K562 (cell line): ENCODE results near the gene VRK1. TPM values are rescaled to one million over a fixed set of nuclear protein-coding genes. Genes with fewer than 3 reads are reported as not detected.
A peak's percentile ranks its signal among the peaks of the same experiment; 100 is the strongest.

ENCODE experiments used
- DIDO1 ChIP-seq: fragments of 450-650 bp; IDR thresholded peaks from 2 replicates; pipeline ENCODE4 v1.6.1; 2016; ENCODE audit warnings: low read depth, missing biosample characterization, missing genetic modification characterization
- FOXJ2 ChIP-seq: fragments of 200-800 bp; sonication (Bioruptor generic); IDR thresholded peaks from 2 replicates; pipeline ENCODE4 v1.6.1; 2016; ENCODE audit warnings: missing genetic modification characterization, missing compliant biosample characterization
- HCFC1 ChIP-seq: IDR thresholded peaks from 2 replicates; pipeline ENCODE4 v1.6.1; 2012; ENCODE audit warnings: low read depth, low read length, improper control_type of control experiment
- L3MBTL2 ChIP-seq: fragments of 450-650 bp; IDR thresholded peaks from 2 replicates; pipeline ENCODE4 v1.6.1; 2016; ENCODE audit warnings: mild to moderate bottlenecking, moderate library complexity
- LARP7 ChIP-seq: fragments of 450-650 bp; IDR thresholded peaks from 2 replicates; pipeline ENCODE4 v1.6.1; 2016
- MAFF ChIP-seq: IDR thresholded peaks from 2 replicates; pipeline ENCODE4 v1.6.1; 2012; ENCODE audit warnings: low read length, improper control_type of control experiment
- MAFG ChIP-seq: fragments of 450-650 bp; conservative IDR thresholded peaks from 2 replicates; pipeline ENCODE4 v1.6.1; 2016; ENCODE audit warnings: missing genetic modification characterization, missing compliant biosample characterization
- MCM3 ChIP-seq: fragments of 450-650 bp; IDR thresholded peaks from 2 replicates; pipeline ENCODE4 v1.6.1; 2016
- MLX ChIP-seq, 2 experiments: fragments of 450-650 bp in 1 of 2; sonication (generic) in 1 of 2; formaldehyde crosslinking; conservative IDR thresholded peaks; 2 replicates each; pipeline versions ENCODE4 v1.4.0 to v1.8.1; 2020 to 2022; ENCODE audit warnings: mild to moderate bottlenecking in 1 of 2, missing genetic modification reagents in 1 of 2
- MNT ChIP-seq, 2 experiments: fragments of 450-650 bp; conservative IDR thresholded peaks; 2 replicates each; pipeline ENCODE4 v1.6.1; 2017; ENCODE audit warnings: mild to moderate bottlenecking in 2 of 2, moderate library complexity in 2 of 2
- POLR2AphosphoS2 ChIP-seq: IDR thresholded peaks from 2 replicates; pipeline ENCODE4 v1.6.1; 2012; ENCODE audit warnings: low read length, improper control_type of control experiment
- SRF ChIP-seq, 2 experiments: fragments of 250-450, 450-650 bp in 1 of 2; sonication (Bioruptor Pico) in 1 of 2; sonication (generic) in 1 of 2; formaldehyde crosslinking; IDR thresholded peaks; 2 replicates each; pipeline versions ENCODE4 v1.5.0 to v1.5.1; 2020 to 2022; ENCODE audit warnings: mild to moderate bottlenecking in 1 of 2, missing genetic modification reagents in 1 of 2
- TAF9B ChIP-seq: fragments of 450-650 bp; IDR thresholded peaks from 2 replicates; pipeline ENCODE4 v1.6.1; 2018; ENCODE audit warnings: mild to moderate bottlenecking; ENCODE audit not compliant: partially characterized antibody
- XRCC5 ChIP-seq: fragments of 200-400 bp; formaldehyde crosslinking; IDR thresholded peaks from 2 replicates; pipeline ENCODE4 v1.6.1; 2017; ENCODE audit warnings: low read depth, mild to moderate bottlenecking, low read length
- ZBTB17 ChIP-seq: fragments of 450-650 bp; formaldehyde crosslinking; IDR thresholded peaks from 2 replicates; pipeline ENCODE4 v1.4.0; 2020; ENCODE audit warnings: mild to moderate bottlenecking
- ZFP30 ChIP-seq: fragments of 250-450 bp; sonication (Bioruptor Pico); IDR thresholded peaks from 2 replicates; pipeline ENCODE4 v1.8.0; 2022; ENCODE audit warnings: moderate library complexity, mild to moderate bottlenecking, inconsistent platforms, borderline replicate concordance
- ZNF124 ChIP-seq: sonication (generic); formaldehyde crosslinking; IDR thresholded peaks from 2 replicates; pipeline ENCODE4 v1.8.1; 2022; ENCODE audit warnings: missing genetic modification reagents
- ZNF175 ChIP-seq: fragments of 200-800 bp; sonication (Bioruptor generic); IDR thresholded peaks from 2 replicates; pipeline ENCODE4 v1.6.1; 2016; ENCODE audit warnings: low read depth, mild to moderate bottlenecking, missing genetic modification characterization, missing compliant biosample characterization
- ZNF431 ChIP-seq: sonication (generic); formaldehyde crosslinking; IDR thresholded peaks from 2 replicates; pipeline ENCODE4 v1.8.0; 2022; ENCODE audit warnings: mild to moderate bottlenecking, missing genetic modification reagents
- polyA plus RNA-seq, 8 experiments: library from polyadenylated mRNA; depleted of rRNA in 4 of 8; stranded (reverse) in 5 of 8; unstranded in 3 of 8; fragments of >200 nt; fragmentation: Nextera tagmentation in 2 of 8; fragmentation: Illumina TruSeq in 1 of 8; extraction: Ambion mirVana in 2 of 8; extraction: Trizol in 1 of 8; gene quantifications; 2 replicates each; pipeline versions ENCODE4 v1.2.1 to v1.2.3, GENCODE V29; 2011 to 2014; ENCODE audit warnings: inconsistent platforms in 1 of 8, missing spikeins in 1 of 8
- total RNA-seq, 7 experiments: library from RNA; depleted of rRNA in 6 of 7; stranded (reverse); fragments of >200 nt in 6 of 7; fragmentation: Illumina TruSeq in 2 of 7; extraction: Trizol in 2 of 7; gene quantifications; 2 replicates each; pipeline versions ENCODE4 v1.2.1 to v1.2.3, GENCODE V29; 2011 to 2021; ENCODE audit warnings: low replicate concordance in 1 of 7
- TF ChIP-seq, protein P1 (sequence below): sonication (generic); formaldehyde crosslinking; IDR thresholded peaks from 2 replicates; pipeline ENCODE4 v1.8.0; 2022; ENCODE audit warnings: missing genetic modification reagents, mild to moderate bottlenecking, moderate library complexity, borderline replicate concordance
- TF ChIP-seq, protein P2 (sequence below): sonication (generic); formaldehyde crosslinking; IDR thresholded peaks from 2 replicates; pipeline ENCODE4 v1.8.1; 2023; ENCODE audit warnings: mild to moderate bottlenecking, missing genetic modification reagents
- TF ChIP-seq, protein P3 (sequence below), 2 experiments: IDR thresholded peaks; 2 replicates each; pipeline ENCODE4 v1.6.1; 2011; ENCODE audit warnings: borderline replicate concordance in 1 of 2, control low read depth in 1 of 2, low read depth in 1 of 2, low read length in 1 of 2, mild to moderate bottlenecking in 1 of 2, mixed read lengths in 1 of 2, moderate library complexity in 1 of 2; ENCODE audit not compliant: insufficient read depth in 1 of 2, insufficient read length in 1 of 2, poor library complexity in 1 of 2, severe bottlenecking in 1 of 2; ENCODE audit errors: extremely low read depth in 1 of 2

VRK1 gene
- total and polyA plus RNA-seq, 9 of the 15 experiments (the other 6 are each of a cell fraction or from before 2014, with no cell fraction given), result 83.6 to 177 (median 116) TPM

DNA sequence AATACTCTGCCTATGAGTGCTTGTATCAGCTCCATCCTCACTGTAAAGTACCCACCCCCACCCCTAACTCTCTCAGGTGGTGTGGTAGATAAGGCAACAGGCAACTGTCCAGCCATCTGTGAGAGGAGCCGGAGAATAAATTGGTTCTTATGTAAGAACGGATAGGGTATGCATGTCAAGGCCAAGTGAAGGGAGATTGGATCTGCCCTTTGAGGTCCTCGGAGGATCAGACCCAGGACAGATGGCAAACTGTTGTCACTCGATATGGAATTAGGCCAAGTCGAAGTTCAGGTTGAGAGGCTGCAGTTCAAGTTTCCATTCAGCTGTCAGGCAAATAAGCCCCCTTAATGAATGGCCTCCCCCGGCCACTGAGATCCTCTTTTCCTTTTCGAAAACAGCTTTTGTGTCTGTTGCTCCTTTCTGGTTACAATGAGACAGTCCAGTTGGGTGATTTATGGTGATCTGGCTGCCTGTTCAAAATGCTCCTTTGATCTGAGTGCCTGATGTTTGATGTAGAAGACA is 120.3 kb downstream of the VRK1 start (continued):
- no peak for TF ChIP-seq MAFF
- TF ChIP-seq MCM3, result no peak
- TF ChIP-seq, protein P1, sequence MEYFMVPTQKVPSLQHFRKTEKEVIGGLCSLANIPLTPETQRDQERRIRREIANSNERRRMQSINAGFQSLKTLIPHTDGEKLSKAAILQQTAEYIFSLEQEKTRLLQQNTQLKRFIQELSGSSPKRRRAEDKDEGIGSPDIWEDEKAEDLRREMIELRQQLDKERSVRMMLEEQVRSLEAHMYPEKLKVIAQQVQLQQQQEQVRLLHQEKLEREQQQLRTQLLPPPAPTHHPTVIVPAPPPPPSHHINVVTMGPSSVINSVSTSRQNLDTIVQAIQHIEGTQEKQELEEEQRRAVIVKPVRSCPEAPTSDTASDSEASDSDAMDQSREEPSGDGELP, result peak; percentile 87
- TF ChIP-seq, protein P2, sequence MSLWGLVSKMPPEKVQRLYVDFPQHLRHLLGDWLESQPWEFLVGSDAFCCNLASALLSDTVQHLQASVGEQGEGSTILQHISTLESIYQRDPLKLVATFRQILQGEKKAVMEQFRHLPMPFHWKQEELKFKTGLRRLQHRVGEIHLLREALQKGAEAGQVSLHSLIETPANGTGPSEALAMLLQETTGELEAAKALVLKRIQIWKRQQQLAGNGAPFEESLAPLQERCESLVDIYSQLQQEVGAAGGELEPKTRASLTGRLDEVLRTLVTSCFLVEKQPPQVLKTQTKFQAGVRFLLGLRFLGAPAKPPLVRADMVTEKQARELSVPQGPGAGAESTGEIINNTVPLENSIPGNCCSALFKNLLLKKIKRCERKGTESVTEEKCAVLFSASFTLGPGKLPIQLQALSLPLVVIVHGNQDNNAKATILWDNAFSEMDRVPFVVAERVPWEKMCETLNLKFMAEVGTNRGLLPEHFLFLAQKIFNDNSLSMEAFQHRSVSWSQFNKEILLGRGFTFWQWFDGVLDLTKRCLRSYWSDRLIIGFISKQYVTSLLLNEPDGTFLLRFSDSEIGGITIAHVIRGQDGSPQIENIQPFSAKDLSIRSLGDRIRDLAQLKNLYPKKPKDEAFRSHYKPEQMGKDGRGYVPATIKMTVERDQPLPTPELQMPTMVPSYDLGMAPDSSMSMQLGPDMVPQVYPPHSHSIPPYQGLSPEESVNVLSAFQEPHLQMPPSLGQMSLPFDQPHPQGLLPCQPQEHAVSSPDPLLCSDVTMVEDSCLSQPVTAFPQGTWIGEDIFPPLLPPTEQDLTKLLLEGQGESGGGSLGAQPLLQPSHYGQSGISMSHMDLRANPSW, result no peak
- 0 out of 2 replicates have a peak, but pooled peaks have one; percentile 39 for TF ChIP-seq XRCC5
- no peak for TF ChIP-seq HCFC1
- no peak for TF ChIP-seq SRF (CRISPR knock-in tag; IDR thresholded peaks at IDR 0.05)
- TF ChIP-seq DIDO1, result 0 out of 2 replicates have a peak, but pooled peaks have one; percentile 16
- TF ChIP-seq POLR2AphosphoS2, result no peak
- peak; percentile 68; the same call in 1 of the 2 replicates for TF ChIP-seq ZNF431 (CRISPR knock-in tag)
- TF ChIP-seq LARP7, result no peak
- peak; percentile 94 for TF ChIP-seq ZNF175
- peak; percentile 67; the same call in 1 of the 2 replicates for TF ChIP-seq ZBTB17 (CRISPR knock-in tag)
- no peak for TF ChIP-seq FOXJ2 (tag)
- TF ChIP-seq, protein P3, sequence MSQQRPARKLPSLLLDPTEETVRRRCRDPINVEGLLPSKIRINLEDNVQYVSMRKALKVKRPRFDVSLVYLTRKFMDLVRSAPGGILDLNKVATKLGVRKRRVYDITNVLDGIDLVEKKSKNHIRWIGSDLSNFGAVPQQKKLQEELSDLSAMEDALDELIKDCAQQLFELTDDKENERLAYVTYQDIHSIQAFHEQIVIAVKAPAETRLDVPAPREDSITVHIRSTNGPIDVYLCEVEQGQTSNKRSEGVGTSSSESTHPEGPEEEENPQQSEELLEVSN (IDR thresholded peaks at IDR 0.05; ENCODE audit: borderline replicate concordance in 1 of 2, extremely low read depth in 1 of 2, insufficient read depth in 1 of 2, insufficient read length in 1 of 2, low read depth in 1 of 2, low read length in 1 of 2, poor library complexity in 1 of 2, severe bottlenecking in 1 of 2), result no peak
- TF ChIP-seq ZFP30, result no peak
- no peak for TF ChIP-seq L3MBTL2
- TF ChIP-seq TAF9B, result peak; percentile 34
- TF ChIP-seq MLX (CRISPR knock-in tag; conservative IDR thresholded peaks at IDR 0.05), result no peak
- TF ChIP-seq MAFG (tag), result peak; percentile 50
- peak; percentile 41 to 45; a peak in 1 of 4 replicates for TF ChIP-seq MNT (conservative IDR thresholded peaks at IDR 0.05)
- no peak for TF ChIP-seq ZNF124 (CRISPR knock-in tag)
